Measurements from ENCODE around the gene MGA. TPM values are rescaled to one million over a fixed set of nuclear protein-coding genes. Genes with fewer than 3 reads are reported as not detected.

The MGA gene
- polyA plus RNA-seq, 2 of the 4 experiments (the other 2 are of a cell fraction) = 4.5 to 13.8 TPM

- ChIA-PET CTCF (interaction anchor here (0.7 kb wide), 1 partner anchor 30 kb away, joined by 3 read pairs; no protein-coding TSS in a partner anchor), POLR2A (no interaction called here)
- TF ChIP-seq NFE2L2 (conservative IDR thresholded peaks at IDR 0.05; ENCODE audit: low read length) (no peak), CBX8 (IDR thresholded peaks at IDR 0.05) (no peak), CHD4 (IDR thresholded peaks at IDR 0.05; ENCODE audit: borderline replicate concordance) (no peak), GATA3 (IDR thresholded peaks at IDR 0.05; ENCODE audit: borderline replicate concordance) (no peak), RNF2 (IDR thresholded peaks at IDR 0.05; ENCODE audit: borderline replicate concordance, low read depth) (no peak), HOXB5 (CRISPR knock-in tag; IDR thresholded peaks at IDR 0.05) (no peak), ZC3H11A (IDR thresholded peaks at IDR 0.05) (no peak), SREBF2 (IDR thresholded peaks at IDR 0.05) (no peak), EHF (CRISPR knock-in tag; IDR thresholded peaks at IDR 0.05) (no peak), TP53 (CRISPR knock-in tag; IDR thresholded peaks at IDR 0.05) (no peak), EP300 (IDR thresholded peaks at IDR 0.05) (no peak), POLR2AphosphoS2 (conservative IDR thresholded peaks at IDR 0.05; ENCODE audit: low read length) (no peak), JUNB (IDR thresholded peaks at IDR 0.05) (no peak), PHF8 (IDR thresholded peaks at IDR 0.05; ENCODE audit: borderline replicate concordance, low read depth) (no peak), CEBPB (IDR thresholded peaks at IDR 0.05) (no peak)
- TF ChIP-seq, protein P1, sequence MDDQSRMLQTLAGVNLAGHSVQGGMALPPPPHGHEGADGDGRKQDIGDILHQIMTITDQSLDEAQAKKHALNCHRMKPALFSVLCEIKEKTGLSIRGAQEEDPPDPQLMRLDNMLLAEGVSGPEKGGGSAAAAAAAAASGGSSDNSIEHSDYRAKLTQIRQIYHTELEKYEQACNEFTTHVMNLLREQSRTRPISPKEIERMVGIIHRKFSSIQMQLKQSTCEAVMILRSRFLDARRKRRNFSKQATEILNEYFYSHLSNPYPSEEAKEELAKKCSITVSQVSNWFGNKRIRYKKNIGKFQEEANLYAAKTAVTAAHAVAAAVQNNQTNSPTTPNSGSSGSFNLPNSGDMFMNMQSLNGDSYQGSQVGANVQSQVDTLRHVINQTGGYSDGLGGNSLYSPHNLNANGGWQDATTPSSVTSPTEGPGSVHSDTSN (IDR thresholded peaks at IDR 0.05) = no peak
- TF ChIP-seq, protein P2, sequence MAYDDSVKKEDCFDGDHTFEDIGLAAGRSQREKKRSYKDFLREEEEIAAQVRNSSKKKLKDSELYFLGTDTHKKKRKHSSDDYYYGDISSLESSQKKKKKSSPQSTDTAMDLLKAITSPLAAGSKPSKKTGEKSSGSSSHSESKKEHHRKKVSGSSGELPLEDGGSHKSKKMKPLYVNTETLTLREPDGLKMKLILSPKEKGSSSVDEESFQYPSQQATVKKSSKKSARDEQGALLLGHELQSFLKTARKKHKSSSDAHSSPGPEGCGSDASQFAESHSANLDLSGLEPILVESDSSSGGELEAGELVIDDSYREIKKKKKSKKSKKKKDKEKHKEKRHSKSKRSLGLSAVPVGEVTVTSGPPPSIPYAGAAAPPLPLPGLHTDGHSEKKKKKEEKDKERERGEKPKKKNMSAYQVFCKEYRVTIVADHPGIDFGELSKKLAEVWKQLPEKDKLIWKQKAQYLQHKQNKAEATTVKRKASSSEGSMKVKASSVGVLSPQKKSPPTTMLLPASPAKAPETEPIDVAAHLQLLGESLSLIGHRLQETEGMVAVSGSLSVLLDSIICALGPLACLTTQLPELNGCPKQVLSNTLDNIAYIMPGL (CRISPR knock-in tag; IDR thresholded peaks at IDR 0.05; ENCODE audit: borderline replicate concordance) = no peak
- TF ChIP-seq, protein P3, sequence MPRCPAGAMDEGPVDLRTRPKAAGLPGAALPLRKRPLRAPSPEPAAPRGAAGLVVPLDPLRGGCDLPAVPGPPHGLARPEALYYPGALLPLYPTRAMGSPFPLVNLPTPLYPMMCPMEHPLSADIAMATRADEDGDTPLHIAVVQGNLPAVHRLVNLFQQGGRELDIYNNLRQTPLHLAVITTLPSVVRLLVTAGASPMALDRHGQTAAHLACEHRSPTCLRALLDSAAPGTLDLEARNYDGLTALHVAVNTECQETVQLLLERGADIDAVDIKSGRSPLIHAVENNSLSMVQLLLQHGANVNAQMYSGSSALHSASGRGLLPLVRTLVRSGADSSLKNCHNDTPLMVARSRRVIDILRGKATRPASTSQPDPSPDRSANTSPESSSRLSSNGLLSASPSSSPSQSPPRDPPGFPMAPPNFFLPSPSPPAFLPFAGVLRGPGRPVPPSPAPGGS (IDR thresholded peaks at IDR 0.05) = no peak
- TF ChIP-seq, protein P4, sequence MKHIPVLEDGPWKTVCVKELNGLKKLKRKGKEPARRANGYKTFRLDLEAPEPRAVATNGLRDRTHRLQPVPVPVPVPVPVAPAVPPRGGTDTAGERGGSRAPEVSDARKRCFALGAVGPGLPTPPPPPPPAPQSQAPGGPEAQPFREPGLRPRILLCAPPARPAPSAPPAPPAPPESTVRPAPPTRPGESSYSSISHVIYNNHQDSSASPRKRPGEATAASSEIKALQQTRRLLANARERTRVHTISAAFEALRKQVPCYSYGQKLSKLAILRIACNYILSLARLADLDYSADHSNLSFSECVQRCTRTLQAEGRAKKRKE (CRISPR knock-in tag; IDR thresholded peaks at IDR 0.05; ENCODE audit: low read depth) = no peak
- TF ChIP-seq, protein P5, sequence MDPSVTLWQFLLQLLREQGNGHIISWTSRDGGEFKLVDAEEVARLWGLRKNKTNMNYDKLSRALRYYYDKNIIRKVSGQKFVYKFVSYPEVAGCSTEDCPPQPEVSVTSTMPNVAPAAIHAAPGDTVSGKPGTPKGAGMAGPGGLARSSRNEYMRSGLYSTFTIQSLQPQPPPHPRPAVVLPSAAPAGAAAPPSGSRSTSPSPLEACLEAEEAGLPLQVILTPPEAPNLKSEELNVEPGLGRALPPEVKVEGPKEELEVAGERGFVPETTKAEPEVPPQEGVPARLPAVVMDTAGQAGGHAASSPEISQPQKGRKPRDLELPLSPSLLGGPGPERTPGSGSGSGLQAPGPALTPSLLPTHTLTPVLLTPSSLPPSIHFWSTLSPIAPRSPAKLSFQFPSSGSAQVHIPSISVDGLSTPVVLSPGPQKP (IDR thresholded peaks at IDR 0.05; ENCODE audit: low read depth, low read length) = no peak
- H3K4me1 ChIP-seq = 0 out of 3 replicates have a peak, but pooled peaks cover 6% of the 10 kb centered on the region
- ATAC-seq = no peak
- H3K4me3 ChIP-seq = no peak overlapping the region
- H3K4me2 ChIP-seq = no peak overlapping the region
- no peak for DNase-seq (ENCODE audit: low read depth in 1 of 2, low spot score in 1 of 2)
- no peak for FAIRE-seq
- WGBS (ENCODE audit: missing lambda C conversion rate) = 85% methylated on average over 4 of the region's 4 CpGs
- no peak overlapping the region for H3K27ac ChIP-seq
- H3K9me3 ChIP-seq = no peaks in the 10 kb centered on the region
Measured at GRCh38 chr15:41633609-41634008, 26.6 kb upstream of the MGA start.

- Histone ChIP-seq H3K27ac (no peak overlapping the region), H3K4me3 (no peak overlapping the region), H3K4me2 (no peak overlapping the region), H3K4me1 (0 out of 3 replicates have a peak, but pooled peaks cover 6% of the 10 kb centered on the region), H3K9me3 (no peaks in the 10 kb centered on the region)
- WGBS (ENCODE audit: missing lambda C conversion rate) = 10% methylated on average over 1 of the region's 1 CpG
- TF ChIP-seq CHD2 (IDR thresholded peaks at IDR 0.05; ENCODE audit: low read length, partially characterized antibody) (no peak), NR3C1 (IDR thresholded peaks at IDR 0.05) (no peak), POLR2AphosphoS2 (conservative IDR thresholded peaks at IDR 0.05; ENCODE audit: low read length) (no peak), TP53 (CRISPR knock-in tag; IDR thresholded peaks at IDR 0.05) (no peak), RNF2 (IDR thresholded peaks at IDR 0.05; ENCODE audit: borderline replicate concordance, low read depth) (no peak), NFE2L2 (conservative IDR thresholded peaks at IDR 0.05; ENCODE audit: low read length) (no peak), SMC3 (IDR thresholded peaks at IDR 0.05) (no peak)
- TF ChIP-seq, protein P4 (CRISPR knock-in tag; IDR thresholded peaks at IDR 0.05; ENCODE audit: low read depth) = no peak
- TF ChIP-seq, protein P5 (IDR thresholded peaks at IDR 0.05; ENCODE audit: low read depth, low read length) = no peak
- ChIA-PET POLR2A (no interaction called here), CTCF (no interaction called here)
- FAIRE-seq (no peak), ATAC-seq (no peak), DNase-seq (ENCODE audit: low read depth in 1 of 2, low spot score in 1 of 2) (no peak)
Measured at GRCh38 chr15:41634072-41634626, 26.1 kb upstream of the MGA start.
